Gastroesophageal sphincter (tissue), 4 donors: ENCODE measurements around the gene ZNF697. TPM values are rescaled to one million over a fixed set of nuclear protein-coding genes. Genes with fewer than 3 reads are reported as not detected.

Source experiments
- ATAC-seq: fragments of 150-250 bp; one replicate; pipeline ENCODE4 v1.9.1; 2016; ENCODE audit warnings: mild to moderate bottlenecking, moderate library complexity
- H3K27ac ChIP-seq, 4 donors: fragments of 200-600 bp; sonication (generic) in 3 of 4; 1 replicate in 3 of 4; 2 replicates in 1 of 4; pipeline ENCODE4 v1.5.1; 2016 to 2019
- H3K27me3 ChIP-seq: fragments of 200-600 bp; sonication (generic); one replicate; pipeline ENCODE4 v1.5.1; 2019
- H3K36me3 ChIP-seq, 2 donors: fragments of 200-600 bp; sonication (generic); one replicate each; pipeline ENCODE4 v1.5.1; 2019; ENCODE audit warnings: control low read depth in 1 of 2
- H3K4me1 ChIP-seq, 3 donors: fragments of 200-600 bp; sonication (generic); 1 replicate in 2 of 3; 2 replicates in 1 of 3; pipeline ENCODE4 v1.5.1; 2016 to 2019; ENCODE audit warnings: control low read depth in 2 of 3
- H3K4me3 ChIP-seq, 2 donors: fragments of 200-600 bp; sonication (generic); one replicate each; pipeline ENCODE4 v1.5.1; 2019; ENCODE audit warnings: mild to moderate bottlenecking in 1 of 2, moderate library complexity in 1 of 2
- H3K9me3 ChIP-seq, 3 donors: fragments of 200-600 bp; sonication (generic); one replicate each; pipeline ENCODE4 v1.5.1; 2017 to 2019; ENCODE audit warnings: control low read depth in 2 of 3
- CTCF ChIP-seq, 4 experiments: fragments of 200-600 bp in 2 of 4; fragments of 450-650 bp in 2 of 4; sonication (generic) in 1 of 4; IDR thresholded peaks; one replicate each; pipeline ENCODE4 v1.5.1; 2017 to 2019; ENCODE audit warnings: antibody characterized with exemption in 4 of 4, mild to moderate bottlenecking in 2 of 4, moderate library complexity in 2 of 4
- EP300 ChIP-seq: sonication (generic); formaldehyde crosslinking; IDR thresholded peaks from one replicate; pipeline ENCODE4 v1.6.1; 2017; ENCODE audit warnings: antibody characterized with exemption, mild to moderate bottlenecking
- POLR2A ChIP-seq, 2 donors: fragments of 450-650 bp; IDR thresholded peaks; one replicate each; pipeline ENCODE4 v1.6.1; 2017; ENCODE audit warnings: antibody characterized with exemption in 2 of 2, mild to moderate bottlenecking in 2 of 2, moderate library complexity in 1 of 2
- POLR2AphosphoS5 ChIP-seq: sonication (generic); formaldehyde crosslinking; IDR thresholded peaks from one replicate; pipeline ENCODE4 v1.6.1; 2017; ENCODE audit warnings: antibody characterized with exemption
- WGBS, 2 donors: methylation state at CpG; one replicate each; pipeline ENCODE4 v1.1.5; 2018; ENCODE audit warnings: low coverage in 1 of 2; 5-methylcytosine and 5-hydroxymethylcytosine counted together
- total RNA-seq, 4 donors: library from RNA; depleted of rRNA; stranded (reverse); fragments of >200 nt; gene quantifications; one replicate each; pipeline ENCODE4 v1.1.0, GENCODE V29; 2016

The ZNF697 gene
- total RNA-seq, 4 donors from 2014 or later = 2.6 to 5.6 (median 4.6) TPM

- Histone ChIP-seq H3K27ac (no peak overlapping the region), H3K36me3 (no peaks in the 10 kb centered on the region), H3K4me1 (peaks cover 0 to 3% (median 0%) of the 10 kb centered on the region in 3 donors), H3K27me3 (no peaks in the 10 kb centered on the region), H3K4me3 (no peak overlapping the region), H3K9me3 (no peaks in the 10 kb centered on the region)
- TF ChIP-seq POLR2AphosphoS5 (no peak), POLR2A (IDR thresholded peaks at IDR 0.05) (no peak), EP300 (no peak), CTCF (IDR thresholded peaks at IDR 0.05) (no peak)
- WGBS, 2 donors = 43 to 50% methylated on average over 2 of the region's 2 CpGs
- no peak for ATAC-seq
Observed at GRCh38 chr1:119680723-119681122, 32.7 kb upstream of the ZNF697 start.

GRCh38 chr1:119680193-119680592 lies 32.1 kb upstream of the ZNF697 start:
- TF ChIP-seq POLR2AphosphoS5 (no peak), CTCF (IDR thresholded peaks at IDR 0.05) (no peak), POLR2A (IDR thresholded peaks at IDR 0.05) (no peak), EP300 (no peak)
- Histone ChIP-seq H3K4me1 (peaks cover 0 to 7% (median 0%) of the 10 kb centered on the region in 3 donors), H3K4me3 (no peak overlapping the region), H3K27me3 (no peaks in the 10 kb centered on the region), H3K27ac (no peak overlapping the region), H3K36me3 (no peaks in the 10 kb centered on the region), H3K9me3 (no peaks in the 10 kb centered on the region)
- no peak for ATAC-seq
- 72 to 91% methylated on average over 3 of the region's 3 CpGs for WGBS, 2 donors

- peaks cover 0 to 9% (median 0%) of the 10 kb centered on the region in 3 donors for H3K4me1 ChIP-seq
- H3K36me3 ChIP-seq = no peaks in the 10 kb centered on the region
- H3K4me3 ChIP-seq = no peak overlapping the region
- no peak overlapping the region for H3K27ac ChIP-seq
- TF ChIP-seq POLR2A (IDR thresholded peaks at IDR 0.05) = no peak
- no peak for TF ChIP-seq CTCF (IDR thresholded peaks at IDR 0.05)
- TF ChIP-seq EP300 = no peak
- TF ChIP-seq POLR2AphosphoS5 = no peak
- 100% methylated on average over 1 of the region's 1 CpG for WGBS, 2 donors
- H3K27me3 ChIP-seq = no peaks in the 10 kb centered on the region
- ATAC-seq = no peak
- H3K9me3 ChIP-seq = no peaks in the 10 kb centered on the region
Observed at GRCh38 chr1:119679223-119679622, 31.2 kb upstream of the ZNF697 start.

GRCh38 chr1:119676571-119677206 lies 28.6 kb upstream of the ZNF697 start:
- H3K27me3 ChIP-seq = no peaks in the 10 kb centered on the region
- 71 to 83% methylated on average over 3 to 4 of the region's 8 CpGs for WGBS, 2 donors
- TF ChIP-seq CTCF (IDR thresholded peaks at IDR 0.05) (peak in 1 of 4 experiments; percentile 21), EP300 (no peak), POLR2AphosphoS5 (peak; percentile 15)
- peak; percentile 79 for ATAC-seq
- H3K27ac ChIP-seq = no peak overlapping the region
- peaks cover 0 to 9% (median 0%) of the 10 kb centered on the region in 3 donors for H3K4me1 ChIP-seq
- H3K9me3 ChIP-seq = no peaks in the 10 kb centered on the region
- no peak overlapping the region for H3K4me3 ChIP-seq
- no peaks in the 10 kb centered on the region for H3K36me3 ChIP-seq
